T-helper 2 cell (primary cell): ENCODE measurements around the gene SOWAHC.
A peak's percentile ranks its signal among the peaks of the same experiment; 100 is the strongest.
"Not testable (repeated sequence)": the region's sequence is repeated elsewhere in the genome, so short reads cannot be mapped to it uniquely, and the experiment has no call there.

Experiments
- DNase-seq, 5 experiments: peaks; one replicate each; pipeline versions ENCODE4 v3.0.0 to v3.0.0-alpha.2; 2012 to 2022
- total RNA-seq, 2 donors: gene quantifications; one replicate each; lab custom pipeline; 2026; lab: John Stamatoyannopoulos, UW

SOWAHC gene, protein sequence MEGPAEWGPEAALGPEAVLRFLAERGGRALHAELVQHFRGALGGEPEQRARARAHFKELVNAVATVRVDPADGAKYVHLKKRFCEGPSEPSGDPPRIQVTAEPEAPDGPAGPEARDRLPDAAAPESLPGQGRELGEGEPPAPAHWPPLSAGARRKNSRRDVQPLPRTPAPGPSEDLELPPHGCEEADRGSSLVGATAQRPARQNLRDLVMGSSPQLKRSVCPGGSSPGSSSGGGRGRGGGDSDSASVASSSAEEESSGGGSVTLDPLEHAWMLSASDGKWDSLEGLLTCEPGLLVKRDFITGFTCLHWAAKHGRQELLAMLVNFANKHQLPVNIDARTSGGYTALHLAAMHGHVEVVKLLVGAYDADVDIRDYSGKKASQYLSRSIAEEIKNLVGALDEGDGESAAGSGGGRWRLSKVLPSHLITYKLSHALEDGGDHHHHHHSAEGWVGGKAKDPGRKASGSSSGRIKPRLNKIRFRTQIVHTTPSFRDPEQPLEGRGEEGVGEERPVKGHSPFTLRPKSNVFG
- total RNA-seq = 9.8 to 13.7 reads per million in 2 donors

GRCh38 chr2:109613922-109614714, at the start of gene SOWAHC, which contains the start of gene SEPTIN10:
Gene SOWAHC (plus strand): TSS chr2:109614364. CDS start chr2:109614490, 126 bp downstream.
Gene SEPTIN10 (minus strand): TSS chr2:109613966. CDS start chr2:109613827, 139 bp downstream.
- peak; percentile 37 to 94 (median 78) for DNase-seq

DNA sequence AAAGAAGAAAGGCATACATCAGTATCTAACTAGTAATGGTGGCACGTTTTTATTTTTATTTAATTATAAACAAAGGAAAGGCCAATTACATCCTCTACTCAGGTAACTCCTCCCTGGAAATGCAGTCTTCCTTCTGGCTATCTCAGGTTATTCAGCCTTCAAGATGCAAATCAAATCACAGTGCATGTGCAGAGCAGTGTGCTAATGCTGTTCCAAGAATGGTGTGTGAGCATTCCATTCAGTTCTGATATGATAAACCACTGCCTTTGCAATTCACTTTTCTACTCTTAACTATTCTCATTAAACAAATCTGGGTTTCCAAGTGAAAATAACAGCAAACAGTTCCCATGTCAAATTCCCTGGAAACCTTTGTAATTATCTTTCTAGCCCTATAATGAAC, 38.8 kb upstream of the SOWAHC start:
- no peak for DNase-seq

DNA sequence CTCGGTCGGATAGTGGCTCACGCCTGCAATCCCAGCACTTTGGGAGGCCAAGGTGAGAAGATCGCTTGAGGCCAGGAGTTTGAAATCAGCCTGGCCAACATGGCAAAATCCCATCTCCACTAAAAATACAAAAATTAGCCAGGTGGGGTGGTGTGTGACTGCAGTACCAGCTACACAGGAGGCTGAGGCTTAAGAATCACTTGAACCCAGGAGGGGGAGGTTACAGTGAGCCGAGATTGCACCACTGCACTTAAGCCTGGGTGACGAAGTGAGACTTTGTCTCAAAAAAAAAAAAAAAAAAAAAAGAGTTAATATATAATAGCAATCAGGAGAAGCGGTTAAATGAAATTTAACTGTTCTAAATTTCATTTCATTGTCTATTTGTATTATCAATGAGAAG, 36.5 kb upstream of the SOWAHC start:
- not testable (repeated sequence) for DNase-seq

GRCh38 chr2:109582928-109583895, 31.0 kb upstream of the SOWAHC start:
- DNase-seq = peak in 1 of 5 experiments; percentile 19

DNA sequence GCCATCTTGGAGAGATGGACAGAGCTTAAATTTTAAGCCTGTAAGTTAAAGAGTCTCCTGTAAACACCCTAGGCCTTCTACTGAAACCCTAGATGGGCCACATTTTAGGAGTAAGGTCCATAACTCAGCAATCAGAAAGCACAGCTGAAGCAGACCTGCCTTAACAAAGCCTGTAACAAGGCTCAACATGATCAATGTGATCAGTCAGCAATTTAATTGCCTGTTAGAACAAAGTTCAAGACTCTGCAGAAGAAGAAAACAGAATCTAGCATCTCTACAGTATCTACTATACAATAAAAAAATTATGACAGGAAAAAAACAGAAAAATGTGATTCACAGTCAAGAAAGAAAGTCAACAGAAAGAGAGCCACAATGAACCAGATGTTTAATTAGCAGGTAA, 27.5 kb upstream of the SOWAHC start:
- no peak for DNase-seq

GRCh38 chr2:109591206-109591605, 23.0 kb upstream of the SOWAHC start:
- no peak for DNase-seq

- DNase-seq = no peak
Observed at GRCh38 chr2:109592905-109593304, 21.3 kb upstream of the SOWAHC start.

DNA sequence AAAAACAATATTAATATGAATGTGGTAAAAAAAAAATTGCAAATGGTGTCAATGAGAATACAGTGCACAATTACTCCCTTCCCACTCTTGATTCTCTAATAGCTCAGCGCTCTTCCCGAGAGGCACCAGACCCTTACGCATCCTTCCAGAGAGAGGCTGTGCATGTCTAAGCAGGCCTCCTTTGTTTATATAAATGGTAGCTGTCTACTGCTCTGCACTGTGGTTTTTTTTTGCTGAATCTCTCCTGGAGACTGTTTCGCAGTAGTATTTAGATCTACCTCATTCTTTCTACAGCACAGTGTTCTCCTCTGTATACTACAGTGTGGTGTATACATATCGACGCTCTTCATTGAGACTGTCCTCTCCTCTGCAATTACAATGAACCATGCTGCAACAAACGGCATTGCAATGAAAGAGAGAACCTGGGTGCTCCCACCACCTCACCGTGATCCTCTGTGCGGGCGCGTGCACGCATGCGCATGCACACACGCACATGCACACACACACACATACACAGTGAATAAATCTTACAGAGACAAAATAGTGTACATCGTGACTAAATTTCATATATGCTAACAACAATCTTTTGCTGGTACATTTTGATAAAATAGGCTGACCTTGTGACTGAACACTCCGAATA, 19.8 kb upstream of the SOWAHC start:
- DNase-seq = no peak

GRCh38 chr2:109595644-109596043, 18.5 kb upstream of the SOWAHC start:
- no peak for DNase-seq

DNA sequence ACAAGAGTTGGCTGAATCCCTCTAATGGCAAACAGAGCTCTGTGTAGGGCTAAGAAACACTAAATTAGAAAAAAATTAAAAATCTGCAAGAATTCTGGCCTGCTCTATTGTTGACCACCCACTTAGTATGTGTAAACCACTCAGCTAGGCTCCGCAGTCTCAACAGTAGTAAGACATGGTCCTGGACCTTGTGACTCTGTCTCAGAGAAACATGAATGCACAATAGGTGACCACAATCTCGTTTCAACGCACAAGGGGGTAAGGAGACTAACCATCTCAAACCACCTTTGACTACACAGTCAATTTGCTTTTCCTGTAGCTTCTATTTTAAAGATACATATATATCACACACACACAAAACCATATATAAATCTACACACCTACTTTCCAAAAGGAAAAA, 16.9 kb upstream of the SOWAHC start:
- DNase-seq = no peak

DNA sequence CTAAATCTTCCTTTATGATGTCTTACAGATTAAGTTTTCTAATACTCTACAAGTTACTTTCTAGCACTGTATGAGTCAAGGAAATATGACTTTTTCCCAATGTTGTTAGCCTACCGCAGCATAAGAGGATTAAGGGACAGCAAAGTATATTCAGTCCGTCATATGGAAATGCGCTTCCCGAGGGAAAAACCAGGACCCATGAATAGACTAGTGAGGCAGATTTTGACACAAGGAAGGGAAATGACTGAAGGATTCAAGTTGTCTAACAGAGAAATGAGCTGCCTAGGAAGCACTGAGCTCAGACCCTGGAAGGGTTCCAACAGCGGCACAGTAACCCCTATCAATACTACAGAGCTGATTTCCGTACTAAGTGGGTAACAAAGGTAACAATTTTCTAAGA, 12.4 kb upstream of the SOWAHC start:
- no peak for DNase-seq

GRCh38 chr2:109602617-109603188, 11.5 kb upstream of the SOWAHC start:
- no peak for DNase-seq

- DNase-seq = no peak
Observed at GRCh38 chr2:109604597-109604996, 9.6 kb upstream of the SOWAHC start.

DNA sequence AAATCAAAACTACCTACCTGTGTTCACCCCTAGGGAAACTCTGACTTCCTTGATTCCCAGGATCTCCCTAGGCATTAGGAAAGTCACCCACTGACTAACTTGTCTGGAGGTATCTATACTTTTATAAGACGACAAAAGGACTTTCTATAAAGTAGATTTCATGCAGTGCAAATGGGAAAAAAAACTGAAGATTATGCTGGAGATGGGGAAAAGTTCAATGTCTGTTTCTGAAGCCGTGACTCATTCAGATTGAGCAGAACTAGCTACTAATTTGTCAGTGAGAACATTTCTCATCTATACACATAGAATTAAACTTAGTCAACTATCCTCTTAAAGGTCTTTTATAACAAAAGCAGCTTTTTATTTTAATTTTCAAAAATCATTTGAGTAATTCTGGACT, 6.4 kb upstream of the SOWAHC start:
- DNase-seq = no peak

DNA sequence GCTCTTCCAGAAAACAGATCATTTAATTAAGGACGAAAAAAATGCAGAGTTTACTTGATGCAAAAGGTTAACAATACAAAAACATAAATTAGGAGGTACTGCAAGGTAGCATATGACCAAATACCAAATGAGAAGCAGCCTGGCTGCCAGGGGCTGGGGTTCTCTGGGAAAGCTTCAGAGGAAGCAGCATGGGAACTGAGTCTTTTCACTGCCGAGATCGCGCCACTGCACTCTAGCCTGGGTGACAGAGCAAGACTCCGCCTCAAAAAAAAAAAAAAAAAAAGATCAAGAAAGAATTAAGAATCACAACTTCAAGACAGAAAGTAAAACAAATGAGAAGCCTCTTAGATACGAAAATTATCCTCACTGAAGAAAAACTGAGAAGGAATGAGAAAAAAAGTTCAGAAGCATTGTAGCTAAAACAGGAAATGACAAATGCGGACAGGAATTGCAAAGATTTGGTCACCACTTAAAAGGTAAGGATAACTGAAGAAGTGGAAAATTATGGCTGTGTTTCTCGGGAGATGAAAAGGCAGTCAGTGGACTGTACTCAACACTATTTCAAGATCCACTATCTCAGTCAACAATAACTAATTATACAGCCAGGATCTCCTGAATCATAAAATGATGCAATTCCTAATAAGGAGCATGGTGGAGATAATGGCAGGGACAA, 4.7 kb upstream of the SOWAHC start:
- peak in 1 of 5 experiments; percentile 23 for DNase-seq

GRCh38 chr2:109611467-109612095, 2.6 kb upstream of the SOWAHC start:
- DNase-seq = peak in 1 of 5 experiments; percentile 43

DNA sequence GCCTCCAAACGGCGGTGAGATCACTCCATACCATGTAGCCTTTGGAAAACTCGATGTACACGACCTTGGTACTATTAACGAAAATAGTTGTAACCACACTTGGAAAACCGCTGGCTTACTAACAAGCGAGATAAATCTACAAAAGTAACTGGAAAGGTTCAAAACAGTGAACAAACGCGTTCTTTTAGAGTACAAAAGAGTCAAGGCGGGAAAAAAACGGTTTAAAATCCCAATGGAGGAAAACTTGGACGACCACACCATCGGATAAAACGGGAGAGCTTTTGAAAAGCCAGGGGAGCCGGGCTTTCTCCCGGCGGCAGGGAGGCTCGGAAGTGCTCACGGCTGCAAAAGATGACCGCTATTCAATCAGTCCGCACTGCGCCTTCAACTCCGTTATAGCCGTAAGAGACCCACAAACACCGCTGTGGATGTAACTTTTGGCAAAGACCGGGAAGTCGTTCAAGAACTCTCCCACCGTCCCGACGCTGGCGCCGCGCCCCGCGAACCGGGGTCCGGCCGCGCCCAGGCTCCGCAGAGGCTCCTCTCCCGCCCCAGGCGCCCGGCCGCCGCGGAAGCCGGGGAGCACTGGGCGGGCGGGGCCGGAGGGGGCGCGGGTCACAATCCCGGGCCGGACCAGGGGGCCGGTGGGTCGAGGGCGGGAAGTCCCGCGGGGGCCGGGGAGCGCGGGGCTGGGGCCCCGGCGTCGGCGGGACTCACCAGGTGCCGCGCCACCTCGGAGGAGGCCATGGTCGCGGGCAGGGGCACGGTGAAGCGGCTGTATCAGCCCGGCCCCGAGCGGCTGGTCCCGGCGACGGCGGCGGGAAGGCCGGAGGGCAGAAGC, 863 bp upstream of the SOWAHC start:
- DNase-seq = peak in 1 of 5 experiments; percentile 36

GRCh38 chr2:109614715-109615636, 812 bp downstream of the SOWAHC start:
- peak in 1 of 5 experiments; percentile 23 for DNase-seq
